Daoy (cell line): ENCODE results near the gene PCBD1. TPM values are rescaled to one million over a fixed set of nuclear protein-coding genes. Genes with fewer than 3 reads are reported as not detected.
A peak's percentile ranks its signal among the peaks of the same experiment; 100 is the strongest.
"Not testable (repeated sequence)": the region's sequence is repeated elsewhere in the genome, so short reads cannot be mapped to it uniquely, and the experiment has no call there.

Experiments used
- DNase-seq: peaks from one replicate; pipeline ENCODE4 v3.0.0-alpha.2; 2015; ENCODE audit warnings: low read depth
- total RNA-seq: library from RNA; depleted of rRNA; stranded (reverse); fragments of >200 nt; shearing (Covaris generic); gene quantifications from 2 replicates; pipeline ENCODE4 v1.2.3, GENCODE V29; 2014; rRNA removed

PCBD1 gene
- 26.2 and 31.7 TPM in 2 replicates for total RNA-seq

- DNase-seq = peak; percentile 61
Measured at GRCh38 chr10:70887804-70888800, at the start of gene PCBD1. TSS of gene PCBD1 (minus strand) at chr10:70888565. CDS start at chr10:70888533, 32 bp downstream.

- no peak for DNase-seq
Measured at GRCh38 chr10:70937661-70938060, 49.3 kb upstream of the PCBD1 start.

- DNase-seq = no peak
Measured at GRCh38 chr10:70936111-70936510, 47.7 kb upstream of the PCBD1 start.

- no peak for DNase-seq
Measured at GRCh38 chr10:70935631-70936030, 47.3 kb upstream of the PCBD1 start.

- no peak for DNase-seq
Measured at GRCh38 chr10:70935125-70935625, 46.8 kb upstream of the PCBD1 start.

- DNase-seq = no peak
Measured at GRCh38 chr10:70934701-70935100, 46.3 kb upstream of the PCBD1 start.

GRCh38 chr10:70932392-70933196 is 44.2 kb upstream of the PCBD1 start:
- DNase-seq = no peak

GRCh38 chr10:70931168-70931815 is 42.9 kb upstream of the PCBD1 start:
- DNase-seq = peak; percentile 75

GRCh38 chr10:70930263-70931000 is 42.1 kb upstream of the PCBD1 start:
- DNase-seq = no peak

- DNase-seq = no peak
Measured at GRCh38 chr10:70928140-70928539, 39.8 kb upstream of the PCBD1 start.

GRCh38 chr10:70927189-70927943 is 39.0 kb upstream of the PCBD1 start:
- DNase-seq = peak; percentile 13

GRCh38 chr10:70926226-70927000 is 38.0 kb upstream of the PCBD1 start:
- DNase-seq = no peak

GRCh38 chr10:70925377-70926225 is 37.2 kb upstream of the PCBD1 start:
- peak; percentile 39 for DNase-seq

GRCh38 chr10:70923696-70924095 is 35.3 kb upstream of the PCBD1 start:
- DNase-seq = no peak

- no peak for DNase-seq
Measured at GRCh38 chr10:70921285-70921684, 32.9 kb upstream of the PCBD1 start.

- DNase-seq = no peak
Measured at GRCh38 chr10:70920519-70920918, 32.2 kb upstream of the PCBD1 start.

- DNase-seq = not testable (repeated sequence)
Measured at GRCh38 chr10:70919906-70920305, 31.5 kb upstream of the PCBD1 start.

- no peak for DNase-seq
Measured at GRCh38 chr10:70918851-70919530, 30.6 kb upstream of the PCBD1 start.
